GM08714 (cell line): ENCODE data around the gene C10orf53.
A peak's percentile ranks its signal among the peaks of the same experiment; 100 is the strongest.

Experiments
- H3K4me3 ChIP-seq: fragments of 200-500 bp; sonication (Bioruptor generic); 2 replicates; pipeline ENCODE4 v1.5.1; 2014; ENCODE audit warnings: mild to moderate bottlenecking, low read length, inconsistent platforms
- ZNF274 ChIP-seq: IDR thresholded peaks from 2 replicates; pipeline ENCODE4 v1.6.1; 2012; ENCODE audit warnings: mild to moderate bottlenecking, low read depth, low read length

Gene C10orf53

GRCh38 chr10:49679480-49679893 lies at the start of gene C10orf53:
Gene C10orf53 (plus strand): TSS chr10:49679651. CDS start chr10:49679698, 47 bp downstream.
- peak within 1 kb of the TSS; percentile 30; the same call in 1 of the 2 replicates for H3K4me3 ChIP-seq
- no peak for TF ChIP-seq ZNF274

- TF ChIP-seq ZNF274, result no peak
- no peak overlapping the region for H3K4me3 ChIP-seq
These were observed 47.5 kb upstream of the C10orf53 start for GRCh38 chr10:49631975-49632374.

- no peak overlapping the region for H3K4me3 ChIP-seq
- no peak for TF ChIP-seq ZNF274
These were observed 46.8 kb upstream of the C10orf53 start for GRCh38 chr10:49632406-49633317.

GRCh38 chr10:49633327-49634068 lies 46.0 kb upstream of the C10orf53 start:
- TF ChIP-seq ZNF274, result no peak

GRCh38 chr10:49634069-49634660 lies 45.3 kb upstream of the C10orf53 start:
- no peak for TF ChIP-seq ZNF274
- no peak overlapping the region for H3K4me3 ChIP-seq

More at GRCh38 chr10:49633327-49634068, 46.0 kb upstream of the C10orf53 start:
- no peak overlapping the region for H3K4me3 ChIP-seq

GRCh38 chr10:49642311-49642710 lies 37.1 kb upstream of the C10orf53 start:
- TF ChIP-seq ZNF274, result no peak
- H3K4me3 ChIP-seq, result no peak overlapping the region

GRCh38 chr10:49643241-49644034 lies 36.0 kb upstream of the C10orf53 start:
- no peak for TF ChIP-seq ZNF274
- H3K4me3 ChIP-seq, result no peak overlapping the region

- H3K4me3 ChIP-seq, result no peak overlapping the region
- TF ChIP-seq ZNF274, result no peak
These were observed 35.3 kb upstream of the C10orf53 start for GRCh38 chr10:49644035-49644646.

GRCh38 chr10:49645417-49645816 lies 34.0 kb upstream of the C10orf53 start:
- H3K4me3 ChIP-seq, result no peak overlapping the region
- TF ChIP-seq ZNF274, result no peak

GRCh38 chr10:49645871-49646870 lies 33.3 kb upstream of the C10orf53 start:
- no peak for TF ChIP-seq ZNF274
- no peak overlapping the region for H3K4me3 ChIP-seq

GRCh38 chr10:49647554-49647953 lies 31.9 kb upstream of the C10orf53 start:
- no peak overlapping the region for H3K4me3 ChIP-seq
- TF ChIP-seq ZNF274, result no peak
